ENCODE results near the gene PTPRO. TPM values are rescaled to one million over a fixed set of nuclear protein-coding genes. Genes with fewer than 3 reads are reported as not detected.

The PTPRO gene
- total and polyA plus RNA-seq, 4 donors = 0.31 to 3.3 (median 1.1) TPM

DNA sequence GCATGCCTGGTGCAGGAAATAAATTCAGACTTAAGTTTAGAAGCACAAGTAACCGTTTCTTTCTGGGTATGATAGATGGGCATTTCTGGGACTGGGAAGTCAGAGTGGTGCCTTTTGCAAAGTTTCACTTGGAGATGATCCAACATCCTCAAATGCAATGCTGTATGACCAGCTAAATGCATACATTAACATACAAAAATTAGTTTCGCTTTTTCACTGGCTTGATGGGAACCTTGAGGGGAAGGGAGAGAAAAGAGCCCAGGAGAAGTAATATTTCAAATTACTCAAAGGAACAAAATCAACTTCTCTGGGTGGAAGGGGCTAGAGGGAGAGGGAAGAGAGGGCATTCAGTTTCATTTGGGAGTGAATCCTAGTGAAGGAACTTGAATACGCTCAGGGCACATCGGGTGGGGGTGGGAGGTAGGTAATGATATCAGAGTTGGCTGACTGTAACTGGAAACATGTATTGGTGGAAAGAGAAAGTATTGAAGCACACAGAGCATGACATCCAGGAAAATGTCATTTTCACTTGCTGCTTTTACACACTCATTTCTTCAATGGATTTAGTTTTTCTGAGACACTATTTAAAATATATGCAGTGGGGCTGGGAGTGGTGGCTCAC lies 175.5 kb downstream of the PTPRO start:
- WGBS = 69% methylated on average over 4 of the region's 4 CpGs
- no peak overlapping the region for H3K9ac ChIP-seq (ENCODE audit: low read depth in 1 of 2, low read length in 2 of 2)
- no peaks in the 10 kb centered on the region for H3K4me1 ChIP-seq (ENCODE audit: control insufficient read depth in 4 of 4, insufficient read depth in 4 of 4, low read length in 3 of 4)
- TF ChIP-seq RXRA (IDR thresholded peaks at IDR 0.05) (no peak), EGR1 (IDR thresholded peaks at IDR 0.05; ENCODE audit: low read depth in 2 of 2) (no peak)
- H3K27ac ChIP-seq (ENCODE audit: low read depth in 1 of 2, low read length in 2 of 2) = no peak overlapping the region
- H3K27me3 ChIP-seq (ENCODE audit: control insufficient read depth in 4 of 4, insufficient read depth in 4 of 4, low read length in 3 of 4) = no peaks in the 10 kb centered on the region
- H3K9me3 ChIP-seq (ENCODE audit: control insufficient read depth in 4 of 4, low read length in 3 of 4) = peaks cover 0 to under 1% (median 0%) of the 10 kb centered on the region in 4 donors
- no peak for DNase-seq (ENCODE audit: low spot score)
- no peak overlapping the region for H3K4me3 ChIP-seq (ENCODE audit: low read depth in 1 of 3, low read length in 3 of 3)
- no peaks in the 10 kb centered on the region for H3K36me3 ChIP-seq (ENCODE audit: control insufficient read depth in 4 of 4, insufficient read depth in 3 of 4, low read depth in 1 of 4, low read length in 3 of 4)

DNA sequence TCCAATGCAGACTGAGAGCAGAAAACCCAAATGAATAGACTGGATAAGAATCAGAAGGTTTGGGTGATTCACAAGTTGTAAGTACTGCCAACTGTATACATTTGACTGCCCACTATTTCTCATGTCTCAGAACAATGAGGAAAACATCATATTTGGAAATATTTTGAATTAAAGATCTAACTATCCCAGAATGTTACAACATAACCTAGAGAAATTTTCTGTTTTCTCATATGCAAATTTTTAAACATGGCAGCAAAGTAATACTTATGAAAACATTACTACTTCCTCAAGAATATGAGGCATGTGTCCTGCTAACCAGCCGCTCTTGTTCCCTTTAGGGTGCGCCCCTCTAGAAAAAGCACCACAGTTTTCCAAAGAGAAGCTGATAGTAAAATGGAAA lies 179.9 kb downstream of the PTPRO start:
- TF ChIP-seq, protein P1, sequence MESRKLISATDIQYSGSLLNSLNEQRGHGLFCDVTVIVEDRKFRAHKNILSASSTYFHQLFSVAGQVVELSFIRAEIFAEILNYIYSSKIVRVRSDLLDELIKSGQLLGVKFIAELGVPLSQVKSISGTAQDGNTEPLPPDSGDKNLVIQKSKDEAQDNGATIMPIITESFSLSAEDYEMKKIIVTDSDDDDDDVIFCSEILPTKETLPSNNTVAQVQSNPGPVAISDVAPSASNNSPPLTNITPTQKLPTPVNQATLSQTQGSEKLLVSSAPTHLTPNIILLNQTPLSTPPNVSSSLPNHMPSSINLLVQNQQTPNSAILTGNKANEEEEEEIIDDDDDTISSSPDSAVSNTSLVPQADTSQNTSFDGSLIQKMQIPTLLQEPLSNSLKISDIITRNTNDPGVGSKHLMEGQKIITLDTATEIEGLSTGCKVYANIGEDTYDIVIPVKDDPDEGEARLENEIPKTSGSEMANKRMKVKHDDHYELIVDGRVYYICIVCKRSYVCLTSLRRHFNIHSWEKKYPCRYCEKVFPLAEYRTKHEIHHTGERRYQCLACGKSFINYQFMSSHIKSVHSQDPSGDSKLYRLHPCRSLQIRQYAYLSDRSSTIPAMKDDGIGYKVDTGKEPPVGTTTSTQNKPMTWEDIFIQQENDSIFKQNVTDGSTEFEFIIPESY (IDR thresholded peaks at IDR 0.05) = no peak
- no peak for TF ChIP-seq SP1 (IDR thresholded peaks at IDR 0.05)
- TF ChIP-seq, protein P2, sequence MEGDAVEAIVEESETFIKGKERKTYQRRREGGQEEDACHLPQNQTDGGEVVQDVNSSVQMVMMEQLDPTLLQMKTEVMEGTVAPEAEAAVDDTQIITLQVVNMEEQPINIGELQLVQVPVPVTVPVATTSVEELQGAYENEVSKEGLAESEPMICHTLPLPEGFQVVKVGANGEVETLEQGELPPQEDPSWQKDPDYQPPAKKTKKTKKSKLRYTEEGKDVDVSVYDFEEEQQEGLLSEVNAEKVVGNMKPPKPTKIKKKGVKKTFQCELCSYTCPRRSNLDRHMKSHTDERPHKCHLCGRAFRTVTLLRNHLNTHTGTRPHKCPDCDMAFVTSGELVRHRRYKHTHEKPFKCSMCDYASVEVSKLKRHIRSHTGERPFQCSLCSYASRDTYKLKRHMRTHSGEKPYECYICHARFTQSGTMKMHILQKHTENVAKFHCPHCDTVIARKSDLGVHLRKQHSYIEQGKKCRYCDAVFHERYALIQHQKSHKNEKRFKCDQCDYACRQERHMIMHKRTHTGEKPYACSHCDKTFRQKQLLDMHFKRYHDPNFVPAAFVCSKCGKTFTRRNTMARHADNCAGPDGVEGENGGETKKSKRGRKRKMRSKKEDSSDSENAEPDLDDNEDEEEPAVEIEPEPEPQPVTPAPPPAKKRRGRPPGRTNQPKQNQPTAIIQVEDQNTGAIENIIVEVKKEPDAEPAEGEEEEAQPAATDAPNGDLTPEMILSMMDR (IDR thresholded peaks at IDR 0.05; ENCODE audit: low read depth, low read length, missing input control) = no peak
- TF ChIP-seq, protein P3, sequence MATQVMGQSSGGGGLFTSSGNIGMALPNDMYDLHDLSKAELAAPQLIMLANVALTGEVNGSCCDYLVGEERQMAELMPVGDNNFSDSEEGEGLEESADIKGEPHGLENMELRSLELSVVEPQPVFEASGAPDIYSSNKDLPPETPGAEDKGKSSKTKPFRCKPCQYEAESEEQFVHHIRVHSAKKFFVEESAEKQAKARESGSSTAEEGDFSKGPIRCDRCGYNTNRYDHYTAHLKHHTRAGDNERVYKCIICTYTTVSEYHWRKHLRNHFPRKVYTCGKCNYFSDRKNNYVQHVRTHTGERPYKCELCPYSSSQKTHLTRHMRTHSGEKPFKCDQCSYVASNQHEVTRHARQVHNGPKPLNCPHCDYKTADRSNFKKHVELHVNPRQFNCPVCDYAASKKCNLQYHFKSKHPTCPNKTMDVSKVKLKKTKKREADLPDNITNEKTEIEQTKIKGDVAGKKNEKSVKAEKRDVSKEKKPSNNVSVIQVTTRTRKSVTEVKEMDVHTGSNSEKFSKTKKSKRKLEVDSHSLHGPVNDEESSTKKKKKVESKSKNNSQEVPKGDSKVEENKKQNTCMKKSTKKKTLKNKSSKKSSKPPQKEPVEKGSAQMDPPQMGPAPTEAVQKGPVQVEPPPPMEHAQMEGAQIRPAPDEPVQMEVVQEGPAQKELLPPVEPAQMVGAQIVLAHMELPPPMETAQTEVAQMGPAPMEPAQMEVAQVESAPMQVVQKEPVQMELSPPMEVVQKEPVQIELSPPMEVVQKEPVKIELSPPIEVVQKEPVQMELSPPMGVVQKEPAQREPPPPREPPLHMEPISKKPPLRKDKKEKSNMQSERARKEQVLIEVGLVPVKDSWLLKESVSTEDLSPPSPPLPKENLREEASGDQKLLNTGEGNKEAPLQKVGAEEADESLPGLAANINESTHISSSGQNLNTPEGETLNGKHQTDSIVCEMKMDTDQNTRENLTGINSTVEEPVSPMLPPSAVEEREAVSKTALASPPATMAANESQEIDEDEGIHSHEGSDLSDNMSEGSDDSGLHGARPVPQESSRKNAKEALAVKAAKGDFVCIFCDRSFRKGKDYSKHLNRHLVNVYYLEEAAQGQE (IDR thresholded peaks at IDR 0.05) = no peak
- no peak for TF ChIP-seq RXRA (IDR thresholded peaks at IDR 0.05)
- no peak for TF ChIP-seq FOXA2 (IDR thresholded peaks at IDR 0.05)
- no peak for TF ChIP-seq NR2F2 (IDR thresholded peaks at IDR 0.05)
- H3K36me3 ChIP-seq (ENCODE audit: control insufficient read depth in 4 of 4, insufficient read depth in 3 of 4, low read depth in 1 of 4, low read length in 3 of 4) = no peaks in the 10 kb centered on the region
- H3K9me3 ChIP-seq (ENCODE audit: control insufficient read depth in 4 of 4, low read length in 3 of 4) = no peaks in the 10 kb centered on the region
- no peak overlapping the region for H3K27ac ChIP-seq (ENCODE audit: low read depth in 1 of 2, low read length in 2 of 2)
- H3K4me3 ChIP-seq (ENCODE audit: low read depth in 1 of 3, low read length in 3 of 3) = no peak overlapping the region
- WGBS = 41% methylated on average over 2 of the region's 2 CpGs
- no peaks in the 10 kb centered on the region for H3K4me1 ChIP-seq (ENCODE audit: control insufficient read depth in 4 of 4, insufficient read depth in 4 of 4, low read length in 3 of 4)
- no peak overlapping the region for H3K9ac ChIP-seq (ENCODE audit: low read depth in 1 of 2, low read length in 2 of 2)
- no peaks in the 10 kb centered on the region for H3K27me3 ChIP-seq (ENCODE audit: control insufficient read depth in 4 of 4, insufficient read depth in 4 of 4, low read length in 3 of 4)
- DNase-seq (ENCODE audit: low spot score) = no peak

DNA sequence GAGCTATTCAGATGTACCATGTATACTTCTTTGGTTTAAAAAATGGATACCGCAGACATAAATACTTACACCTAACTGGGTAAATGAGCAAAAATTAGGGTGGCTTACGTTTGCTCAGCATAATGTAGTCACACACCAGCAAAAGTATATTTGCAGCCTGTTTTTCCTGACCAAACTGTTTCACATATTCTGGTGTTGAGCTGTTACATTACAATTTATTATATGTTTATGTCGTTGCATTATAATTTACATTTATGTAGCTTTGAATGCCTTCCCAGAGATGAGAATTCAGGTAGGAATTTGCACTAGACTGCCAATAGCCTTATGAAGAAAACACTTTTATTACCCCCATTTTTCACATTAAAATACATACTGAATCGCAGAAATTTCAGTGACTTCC lies 183.3 kb downstream of the PTPRO start:
- TF ChIP-seq, protein P2 (IDR thresholded peaks at IDR 0.05; ENCODE audit: low read depth, low read length, missing input control) = no peak
- H3K27me3 ChIP-seq (ENCODE audit: control insufficient read depth in 4 of 4, insufficient read depth in 4 of 4, low read length in 3 of 4) = no peaks in the 10 kb centered on the region
- DNase-seq (ENCODE audit: low spot score) = no peak
- H3K9ac ChIP-seq (ENCODE audit: low read depth in 1 of 2, low read length in 2 of 2) = no peak overlapping the region
- H3K4me3 ChIP-seq (ENCODE audit: low read depth in 1 of 3, low read length in 3 of 3) = no peak overlapping the region
- no peaks in the 10 kb centered on the region for H3K9me3 ChIP-seq (ENCODE audit: control insufficient read depth in 4 of 4, low read length in 3 of 4)
- WGBS = 81% methylated on average over 4 of the region's 4 CpGs
- no peaks in the 10 kb centered on the region for H3K4me1 ChIP-seq (ENCODE audit: control insufficient read depth in 4 of 4, insufficient read depth in 4 of 4, low read length in 3 of 4)
- no peaks in the 10 kb centered on the region for H3K36me3 ChIP-seq (ENCODE audit: control insufficient read depth in 4 of 4, insufficient read depth in 3 of 4, low read depth in 1 of 4, low read length in 3 of 4)
- H3K27ac ChIP-seq (ENCODE audit: low read depth in 1 of 2, low read length in 2 of 2) = no peak overlapping the region

Data from liver (tissue), 9 donors.